Fibroblast of the conjunctiva (primary cell): ENCODE measurements around the gene NTN4.
"Not testable (repeated sequence)": the region's sequence is repeated elsewhere in the genome, so short reads cannot be mapped to it uniquely, and the experiment has no call there.

Experiments
- DNase-seq: peaks from one replicate; pipeline ENCODE4 v3.0.0-alpha.2; 2010; ENCODE audit warnings: low read depth

NTN4 gene

GRCh38 chr12:95796225-95796981, 5.8 kb upstream of the NTN4 start:
- no peak for DNase-seq

- DNase-seq: no peak
Observed at GRCh38 chr12:95790917-95791849, 619 bp upstream of the NTN4 start.

GRCh38 chr12:95789126-95790032, 1.2 kb downstream of the NTN4 start:
- no peak for DNase-seq

- DNase-seq: no peak
Observed at GRCh38 chr12:95788637-95789036, 1.9 kb downstream of the NTN4 start.

- DNase-seq: no peak
Observed at GRCh38 chr12:95787274-95787818, 3.2 kb downstream of the NTN4 start.

- DNase-seq: no peak
Observed at GRCh38 chr12:95784915-95785314, 5.6 kb downstream of the NTN4 start.

- no peak for DNase-seq
Observed at GRCh38 chr12:95784286-95784685, 6.3 kb downstream of the NTN4 start.

GRCh38 chr12:95775466-95775865, 15.1 kb downstream of the NTN4 start:
- DNase-seq: not testable (repeated sequence)

- DNase-seq: no peak
Observed at GRCh38 chr12:95774311-95775045, 16.1 kb downstream of the NTN4 start.

- DNase-seq: no peak
Observed at GRCh38 chr12:95773320-95773719, 17.2 kb downstream of the NTN4 start.

- no peak for DNase-seq
Observed at GRCh38 chr12:95767703-95768102, 22.9 kb downstream of the NTN4 start.

- no peak for DNase-seq
Observed at GRCh38 chr12:95766356-95767019, 24.1 kb downstream of the NTN4 start.

- no peak for DNase-seq
Observed at GRCh38 chr12:95764848-95765247, 25.7 kb downstream of the NTN4 start.

GRCh38 chr12:95763809-95764253, 26.7 kb downstream of the NTN4 start:
- peak; percentile 77 for DNase-seq

- no peak for DNase-seq
Observed at GRCh38 chr12:95762123-95762785, 28.3 kb downstream of the NTN4 start.

GRCh38 chr12:95760371-95760770, 30.2 kb downstream of the NTN4 start:
- DNase-seq: no peak

- no peak for DNase-seq
Observed at GRCh38 chr12:95759718-95760117, 30.8 kb downstream of the NTN4 start.

GRCh38 chr12:95759039-95759438, 31.5 kb downstream of the NTN4 start:
- DNase-seq: no peak

GRCh38 chr12:95756362-95756761, 34.2 kb downstream of the NTN4 start:
- DNase-seq: no peak
